ENCODE data around the gene GCNT2.

Gene GCNT2

GRCh38 chr6:10630178-10630577, 109.0 kb downstream of the GCNT2 start:
- TF ChIP-seq CTCF (IDR thresholded peaks at IDR 0.05; ENCODE audit: low read length, missing control alignments): no peak
- no peak for DNase-seq (ENCODE audit: low read depth)
- no peak overlapping the region for H3K4me3 ChIP-seq (replicated peaks; ENCODE audit: low read depth, low read length)

- H3K4me3 ChIP-seq (replicated peaks; ENCODE audit: low read depth, low read length): no peak overlapping the region
- peak; percentile 14 for DNase-seq (ENCODE audit: low read depth)
- no peak for TF ChIP-seq CTCF (IDR thresholded peaks at IDR 0.05; ENCODE audit: low read length, missing control alignments)
These were observed 112.1 kb downstream of the GCNT2 start for GRCh38 chr6:10633216-10633615.

GRCh38 chr6:10640412-10640811, 119.3 kb downstream of the GCNT2 start:
- DNase-seq (ENCODE audit: low read depth): no peak
- TF ChIP-seq CTCF (IDR thresholded peaks at IDR 0.05; ENCODE audit: low read length, missing control alignments): no peak
- H3K4me3 ChIP-seq (replicated peaks; ENCODE audit: low read depth, low read length): no peak overlapping the region

GRCh38 chr6:10641528-10641927, 120.4 kb downstream of the GCNT2 start:
- TF ChIP-seq CTCF (IDR thresholded peaks at IDR 0.05; ENCODE audit: low read length, missing control alignments): no peak
- no peak overlapping the region for H3K4me3 ChIP-seq (replicated peaks; ENCODE audit: low read depth, low read length)
- no peak for DNase-seq (ENCODE audit: low read depth)

- TF ChIP-seq CTCF (IDR thresholded peaks at IDR 0.05; ENCODE audit: low read length, missing control alignments): no peak
- H3K4me3 ChIP-seq (replicated peaks; ENCODE audit: low read depth, low read length): no peak overlapping the region
- DNase-seq (ENCODE audit: low read depth): no peak
These were observed 122.1 kb downstream of the GCNT2 start for GRCh38 chr6:10643201-10643651.

GRCh38 chr6:10644225-10644624, 123.1 kb downstream of the GCNT2 start:
- no peak for DNase-seq (ENCODE audit: low read depth)
- no peak for TF ChIP-seq CTCF (IDR thresholded peaks at IDR 0.05; ENCODE audit: low read length, missing control alignments)
- no peak overlapping the region for H3K4me3 ChIP-seq (replicated peaks; ENCODE audit: low read depth, low read length)

- no peak for TF ChIP-seq CTCF (IDR thresholded peaks at IDR 0.05; ENCODE audit: low read length, missing control alignments)
These were observed 134.4 kb downstream of the GCNT2 start for GRCh38 chr6:10655508-10656055.

More at GRCh38 chr6:10655508-10656055, 134.4 kb downstream of the GCNT2 start:
- H3K4me3 ChIP-seq (replicated peaks; ENCODE audit: low read depth, low read length): no peak overlapping the region
- DNase-seq (ENCODE audit: low read depth): no peak
